ENCODE results near the gene SLC22A16. TPM values are rescaled to one million over a fixed set of nuclear protein-coding genes. Genes with fewer than 3 reads are reported as not detected.

SLC22A16 gene
- total and polyA plus RNA-seq, 8 donors = 0.22 to 0.35 (median 0.26) TPM; not detected in 5

- no peaks in the 10 kb centered on the region for H3K27me3 ChIP-seq
- intact Hi-C loops (cut with DNase I) = no loop called here
- 55 to 62% methylated on average over 4 of the region's 4 CpGs for WGBS, 2 donors
- H3K4me1 ChIP-seq = no peaks in the 10 kb centered on the region
- ATAC-seq = peak in 2 of 4 donors; percentile 15 to 78
- no peak for FAIRE-seq
- no peak overlapping the region for H3K27ac ChIP-seq
- no peak for DNase-seq
- H3K9me3 ChIP-seq = no peaks in the 10 kb centered on the region
- H3K4me3 ChIP-seq = no peak overlapping the region
- TF ChIP-seq, protein P1, sequence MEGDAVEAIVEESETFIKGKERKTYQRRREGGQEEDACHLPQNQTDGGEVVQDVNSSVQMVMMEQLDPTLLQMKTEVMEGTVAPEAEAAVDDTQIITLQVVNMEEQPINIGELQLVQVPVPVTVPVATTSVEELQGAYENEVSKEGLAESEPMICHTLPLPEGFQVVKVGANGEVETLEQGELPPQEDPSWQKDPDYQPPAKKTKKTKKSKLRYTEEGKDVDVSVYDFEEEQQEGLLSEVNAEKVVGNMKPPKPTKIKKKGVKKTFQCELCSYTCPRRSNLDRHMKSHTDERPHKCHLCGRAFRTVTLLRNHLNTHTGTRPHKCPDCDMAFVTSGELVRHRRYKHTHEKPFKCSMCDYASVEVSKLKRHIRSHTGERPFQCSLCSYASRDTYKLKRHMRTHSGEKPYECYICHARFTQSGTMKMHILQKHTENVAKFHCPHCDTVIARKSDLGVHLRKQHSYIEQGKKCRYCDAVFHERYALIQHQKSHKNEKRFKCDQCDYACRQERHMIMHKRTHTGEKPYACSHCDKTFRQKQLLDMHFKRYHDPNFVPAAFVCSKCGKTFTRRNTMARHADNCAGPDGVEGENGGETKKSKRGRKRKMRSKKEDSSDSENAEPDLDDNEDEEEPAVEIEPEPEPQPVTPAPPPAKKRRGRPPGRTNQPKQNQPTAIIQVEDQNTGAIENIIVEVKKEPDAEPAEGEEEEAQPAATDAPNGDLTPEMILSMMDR (IDR thresholded peaks at IDR 0.05) = no peak
- no peaks in the 10 kb centered on the region for H3K36me3 ChIP-seq
These were observed 30.0 kb downstream of the SLC22A16 start for GRCh38 chr6:110446405-110446804.

DNA sequence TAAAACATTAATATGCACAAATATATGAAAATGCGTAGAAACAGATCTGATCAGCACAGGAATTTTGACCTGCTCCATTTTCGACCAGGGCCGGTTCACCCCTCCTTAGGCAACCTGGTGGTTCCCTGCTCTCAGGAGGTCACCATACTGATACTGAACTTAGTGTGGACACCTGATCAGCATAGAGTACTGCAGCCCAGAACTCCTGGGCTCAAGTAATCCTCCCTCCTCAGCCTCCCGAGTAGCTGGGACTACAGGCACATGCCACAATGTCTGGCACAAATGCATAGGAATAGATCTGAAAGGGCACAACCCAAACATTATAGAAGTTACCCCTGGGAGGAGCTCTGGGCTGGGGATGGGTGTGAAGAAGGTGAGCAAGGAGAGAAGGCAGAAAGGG lies 36.4 kb downstream of the SLC22A16 start:
- no peak overlapping the region for H3K27ac ChIP-seq
- 65 to 81% methylated on average over 4 of the region's 4 CpGs for WGBS, 2 donors
- ATAC-seq (no peak), DNase-seq (no peak), FAIRE-seq (no peak)
- no peaks in the 10 kb centered on the region for H3K27me3 ChIP-seq
- no peaks in the 10 kb centered on the region for H3K9me3 ChIP-seq
- no peak overlapping the region for H3K4me3 ChIP-seq
- TF ChIP-seq, protein P1 (IDR thresholded peaks at IDR 0.05) = no peak
- H3K4me1 ChIP-seq = no peaks in the 10 kb centered on the region
- intact Hi-C loops (cut with DNase I) = no loop called here
- no peaks in the 10 kb centered on the region for H3K36me3 ChIP-seq

DNA sequence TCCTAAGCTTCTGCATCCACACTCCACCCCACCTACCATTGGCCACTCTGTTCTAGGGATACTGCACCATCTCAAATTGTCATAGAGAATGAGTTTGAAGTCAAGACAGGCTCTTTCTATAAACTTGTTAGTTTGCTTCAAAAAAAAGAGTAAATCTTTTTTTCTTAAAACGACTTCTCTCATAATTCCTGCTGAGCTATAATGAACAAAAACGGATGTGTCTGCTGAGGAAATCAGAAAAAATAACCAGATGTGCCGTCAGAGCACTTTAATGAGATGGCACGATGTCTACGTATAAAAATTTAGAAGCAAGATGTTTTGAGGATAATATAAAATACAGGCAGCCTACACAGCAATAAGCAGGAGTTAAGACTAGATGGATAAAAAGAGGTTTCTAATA lies 37.1 kb downstream of the SLC22A16 start:
- intact Hi-C loops (cut with DNase I) = no loop called here
- Histone ChIP-seq H3K4me1 (no peaks in the 10 kb centered on the region), H3K4me3 (no peak overlapping the region), H3K9me3 (no peaks in the 10 kb centered on the region), H3K27ac (no peak overlapping the region), H3K27me3 (no peaks in the 10 kb centered on the region), H3K36me3 (no peaks in the 10 kb centered on the region)
- FAIRE-seq = no peak
- WGBS, 2 donors = 59 to 62% methylated on average over 5 of the region's 5 CpGs
- TF ChIP-seq, protein P1 (IDR thresholded peaks at IDR 0.05) = no peak
- ATAC-seq = no peak
- DNase-seq = no peak

GRCh38 chr6:110434961-110435602 lies 41.3 kb downstream of the SLC22A16 start:
- Histone ChIP-seq H3K27me3 (no peaks in the 10 kb centered on the region), H3K27ac (no peak overlapping the region), H3K4me1 (no peaks in the 10 kb centered on the region), H3K9me3 (no peaks in the 10 kb centered on the region), H3K4me3 (no peak overlapping the region), H3K36me3 (no peaks in the 10 kb centered on the region)
- WGBS, 2 donors = 85 to 90% methylated on average over 7 of the region's 7 CpGs
- no peak for ATAC-seq
- intact Hi-C loops (cut with DNase I) = no loop called here
- FAIRE-seq = no peak
- no peak for DNase-seq
- TF ChIP-seq, protein P1 (IDR thresholded peaks at IDR 0.05) = no peak

- intact Hi-C loops (cut with DNase I) = no loop called here
- Histone ChIP-seq H3K36me3 (no peaks in the 10 kb centered on the region), H3K4me1 (no peaks in the 10 kb centered on the region), H3K27me3 (no peaks in the 10 kb centered on the region), H3K27ac (no peak overlapping the region), H3K9me3 (no peaks in the 10 kb centered on the region), H3K4me3 (no peak overlapping the region)
- WGBS, 2 donors = 83 to 88% methylated on average over 3 of the region's 3 CpGs
- ATAC-seq (peak in 1 of 4 donors; percentile 18), FAIRE-seq (no peak), DNase-seq (no peak)
- TF ChIP-seq, protein P1 (IDR thresholded peaks at IDR 0.05) = no peak
These were observed 44.0 kb downstream of the SLC22A16 start for GRCh38 chr6:110432285-110432900.

All from pancreas (tissue), 10 donors.